ENCODE results near the gene ADAMTS6. TPM values are rescaled to one million over a fixed set of nuclear protein-coding genes. Genes with fewer than 3 reads are reported as not detected.

ADAMTS6 gene
- total RNA-seq, 4 donors from 2014 or later = 0.05 to 0.49 (median 0.31) TPM

DNA sequence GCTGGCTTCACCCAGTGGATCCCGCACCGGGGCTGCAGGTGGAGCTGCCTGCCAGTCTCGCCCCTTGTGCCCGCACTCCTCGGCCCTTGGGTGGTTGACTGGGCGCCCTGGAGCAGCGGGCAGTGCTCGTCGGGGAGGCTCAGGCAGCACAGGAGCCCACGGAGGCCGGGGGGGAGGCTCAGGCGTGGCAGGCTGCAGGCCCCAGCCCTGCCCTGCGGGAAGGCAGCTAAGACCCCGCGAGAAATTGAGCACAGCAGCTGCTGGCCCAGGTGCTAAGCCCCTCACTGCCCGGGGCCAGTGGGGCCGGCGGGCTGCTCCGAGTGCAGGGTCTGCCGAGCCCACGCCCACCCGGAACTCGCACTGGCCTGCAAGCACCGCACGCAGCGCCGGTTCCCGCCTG, 3.7 kb upstream of the ADAMTS6 start:
- Histone ChIP-seq H3K4me1 (peaks cover 4 to 8% of the 10 kb centered on the region in 2 donors), H3K27ac (no peak overlapping the region)
- in situ Hi-C loops (cut with MboI; ENCODE audit: low sequenced_read_pairs in 4 of 4) = loop anchor here (10.0 to 25.0 kb wide), 6 partner anchors 373 to 848 kb away; no protein-coding TSS in a partner anchor

DNA sequence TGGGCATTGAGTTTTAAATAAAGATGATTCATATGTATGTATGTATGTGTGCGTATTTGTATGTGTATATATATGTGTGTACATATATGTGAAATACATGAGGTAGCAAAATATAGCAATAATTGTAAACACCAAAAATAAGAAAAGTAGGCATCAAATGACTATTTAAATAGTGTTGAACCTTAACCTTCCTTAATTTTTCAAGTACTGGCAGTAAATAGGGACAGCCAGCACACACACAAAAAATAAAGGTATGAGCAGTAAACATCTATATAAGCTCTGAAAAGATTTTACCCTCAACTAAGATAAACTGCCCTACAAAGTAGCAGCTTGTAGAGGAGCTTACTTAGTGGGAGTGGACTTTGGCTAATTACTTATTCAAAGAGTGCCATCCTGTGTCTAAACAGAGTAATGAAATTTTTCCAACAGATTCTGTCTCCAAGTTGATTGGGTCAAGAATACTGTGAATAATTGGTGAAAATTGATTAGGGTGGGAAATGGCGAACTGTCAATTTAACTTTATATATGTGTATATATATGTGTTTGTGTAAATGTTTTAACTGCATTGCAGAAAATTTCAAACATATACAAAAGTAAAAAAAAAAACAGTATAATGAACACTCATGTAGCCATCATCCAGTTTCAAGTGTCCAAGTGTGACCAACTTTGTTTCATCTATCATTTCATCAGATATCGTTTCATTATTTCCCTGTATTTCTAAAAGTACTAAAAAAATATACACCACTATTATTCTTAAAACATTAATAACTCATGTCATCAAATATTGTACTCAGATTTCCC, 2.0 kb upstream of the ADAMTS6 start:
- H3K4me3 ChIP-seq = peak overlapping the region; percentile 65 to 72 (median 68)
- H3K27me3 ChIP-seq = no peaks in the 10 kb centered on the region
- H3K4me1 ChIP-seq = peaks cover 8 to 10% of the 10 kb centered on the region in 2 donors
- DNase-seq (no peak), ATAC-seq (peak; percentile 46 to 64)
- H3K27ac ChIP-seq = peak overlapping the region; percentile 84 to 89 (median 86)
- no peaks in the 10 kb centered on the region for H3K36me3 ChIP-seq
- intact Hi-C loops (cut with DNase I; ENCODE audit: low total_unique reads) (loop anchor here (1.0 to 10.0 kb wide), 7 partner anchors 79 to 1319 kb away; partner anchors contain the start of genes CENPK, PPWD1 and RNF180), in situ Hi-C loops (cut with MboI; ENCODE audit: low sequenced_read_pairs in 4 of 4) (loop anchor here (5.0 to 25.0 kb wide), 7 partner anchors 371 to 846 kb away; no protein-coding TSS in a partner anchor)
- H3K9me3 ChIP-seq = no peaks in the 10 kb centered on the region
- no peak for TF ChIP-seq POLR2A (IDR thresholded peaks at IDR 0.05)
- TF ChIP-seq, protein P1, sequence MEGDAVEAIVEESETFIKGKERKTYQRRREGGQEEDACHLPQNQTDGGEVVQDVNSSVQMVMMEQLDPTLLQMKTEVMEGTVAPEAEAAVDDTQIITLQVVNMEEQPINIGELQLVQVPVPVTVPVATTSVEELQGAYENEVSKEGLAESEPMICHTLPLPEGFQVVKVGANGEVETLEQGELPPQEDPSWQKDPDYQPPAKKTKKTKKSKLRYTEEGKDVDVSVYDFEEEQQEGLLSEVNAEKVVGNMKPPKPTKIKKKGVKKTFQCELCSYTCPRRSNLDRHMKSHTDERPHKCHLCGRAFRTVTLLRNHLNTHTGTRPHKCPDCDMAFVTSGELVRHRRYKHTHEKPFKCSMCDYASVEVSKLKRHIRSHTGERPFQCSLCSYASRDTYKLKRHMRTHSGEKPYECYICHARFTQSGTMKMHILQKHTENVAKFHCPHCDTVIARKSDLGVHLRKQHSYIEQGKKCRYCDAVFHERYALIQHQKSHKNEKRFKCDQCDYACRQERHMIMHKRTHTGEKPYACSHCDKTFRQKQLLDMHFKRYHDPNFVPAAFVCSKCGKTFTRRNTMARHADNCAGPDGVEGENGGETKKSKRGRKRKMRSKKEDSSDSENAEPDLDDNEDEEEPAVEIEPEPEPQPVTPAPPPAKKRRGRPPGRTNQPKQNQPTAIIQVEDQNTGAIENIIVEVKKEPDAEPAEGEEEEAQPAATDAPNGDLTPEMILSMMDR (IDR thresholded peaks at IDR 0.05 in 4 of 5, conservative IDR thresholded peaks at IDR 0.05 in 1 of 5) = peak; percentile 12 to 57 (median 55)

More for the DNA sequence above, 3.7 kb upstream of the ADAMTS6 start:
- ATAC-seq (no peak), DNase-seq (no peak)
- Histone ChIP-seq H3K9me3 (no peaks in the 10 kb centered on the region), H3K4me3 (no peak overlapping the region), H3K27me3 (no peaks in the 10 kb centered on the region), H3K36me3 (no peaks in the 10 kb centered on the region)
- intact Hi-C loops (cut with DNase I; ENCODE audit: low total_unique reads) = loop anchor here (10.0 kb wide), 1 partner anchor 1321 kb away; the partner anchor contains the start of gene RNF180
- no peak for TF ChIP-seq POLR2A (IDR thresholded peaks at IDR 0.05)
- TF ChIP-seq, protein P1 (IDR thresholded peaks at IDR 0.05 in 4 of 5, conservative IDR thresholded peaks at IDR 0.05 in 1 of 5) = no peak

DNA sequence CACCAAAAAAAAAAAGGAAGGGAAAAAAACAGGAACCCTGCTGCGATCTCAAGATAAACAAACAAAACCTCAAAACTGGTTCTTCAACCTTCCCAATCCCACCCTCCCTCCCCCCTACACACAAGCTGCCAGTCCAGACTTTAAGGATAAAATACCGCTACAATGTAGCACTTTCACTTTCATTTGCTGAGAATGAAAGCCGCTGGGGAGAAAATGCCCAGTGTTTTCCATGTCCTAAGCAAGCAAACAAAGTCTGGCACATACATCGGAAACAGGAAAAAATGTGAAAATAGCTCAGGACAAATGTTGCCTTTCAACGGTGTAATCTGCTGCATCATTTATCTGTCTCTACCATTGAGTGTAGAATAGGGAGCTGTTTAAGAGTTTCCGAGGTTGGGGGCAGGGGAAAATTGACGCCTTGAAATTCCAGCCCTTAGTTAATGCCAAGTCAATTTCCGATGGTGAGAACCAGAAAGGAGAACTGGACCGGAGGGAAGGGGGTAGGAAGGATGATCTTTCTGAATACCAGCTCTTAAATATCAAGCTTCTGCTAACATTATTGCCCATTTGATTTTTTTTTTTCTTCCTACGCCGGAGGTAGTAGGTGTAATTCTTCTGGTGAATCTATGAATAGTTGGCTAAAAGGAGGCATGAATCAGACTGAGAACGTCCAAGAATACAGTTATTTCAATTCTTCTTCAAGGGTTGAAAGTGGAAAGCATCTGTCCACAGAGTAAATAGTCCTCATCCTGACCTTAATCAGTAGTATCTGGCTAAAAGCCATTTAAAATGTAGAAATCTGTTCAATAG, 1.2 kb upstream of the ADAMTS6 start:
- no peaks in the 10 kb centered on the region for H3K36me3 ChIP-seq
- H3K27ac ChIP-seq = peak overlapping the region; percentile 84 to 89 (median 86)
- no peak for TF ChIP-seq POLR2A (IDR thresholded peaks at IDR 0.05)
- TF ChIP-seq, protein P1 (IDR thresholded peaks at IDR 0.05 in 4 of 5, conservative IDR thresholded peaks at IDR 0.05 in 1 of 5) = no peak
- intact Hi-C loops (cut with DNase I; ENCODE audit: low total_unique reads) (loop anchor here (1.0 to 10.0 kb wide), 7 partner anchors 80 to 1318 kb away; partner anchors contain the start of genes CENPK, PPWD1 and RNF180), in situ Hi-C loops (cut with MboI; ENCODE audit: low sequenced_read_pairs in 4 of 4) (loop anchor here (5.0 to 25.0 kb wide), 7 partner anchors 371 to 846 kb away; no protein-coding TSS in a partner anchor)
- ATAC-seq = peak; percentile 19 to 43
- H3K4me1 ChIP-seq = peaks cover 8 to 10% of the 10 kb centered on the region in 2 donors
- H3K9me3 ChIP-seq = no peaks in the 10 kb centered on the region
- no peak for DNase-seq
- peak overlapping the region; percentile 65 to 72 (median 68) for H3K4me3 ChIP-seq
- no peaks in the 10 kb centered on the region for H3K27me3 ChIP-seq

DNA sequence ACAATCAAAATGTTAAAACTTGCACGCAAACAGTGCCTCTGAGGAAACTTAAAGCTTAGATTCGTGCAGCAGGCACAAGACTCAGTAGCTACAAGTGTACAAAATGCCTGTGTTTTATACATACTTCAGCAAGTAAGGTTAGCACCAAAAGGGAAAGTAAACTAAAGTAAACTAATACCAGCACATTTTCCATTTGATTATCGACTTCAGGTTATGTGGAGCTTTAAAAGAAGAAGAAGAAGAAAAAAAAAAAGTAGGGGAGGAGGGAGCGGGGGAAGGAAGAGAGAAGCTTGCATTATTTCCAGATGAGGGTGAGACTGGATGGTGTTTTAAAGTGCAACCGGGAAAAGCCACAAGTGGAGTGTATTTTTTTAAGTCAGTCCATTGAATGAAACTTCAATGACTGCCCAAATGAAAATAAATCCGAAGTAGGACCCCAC, 596 bp upstream of the ADAMTS6 start:
- no peak for TF ChIP-seq POLR2A (IDR thresholded peaks at IDR 0.05)
- TF ChIP-seq, protein P1 (IDR thresholded peaks at IDR 0.05 in 4 of 5, conservative IDR thresholded peaks at IDR 0.05 in 1 of 5) = no peak
- H3K4me3 ChIP-seq = peak overlapping the region; percentile 65 to 72 (median 68)
- peak overlapping the region; percentile 84 to 89 (median 86) for H3K27ac ChIP-seq
- intact Hi-C loops (cut with DNase I; ENCODE audit: low total_unique reads) = loop anchor here (2.0 to 10.0 kb wide), 6 partner anchors 80 to 1318 kb away; partner anchors contain the start of genes CENPK, PPWD1 and RNF180
- in situ Hi-C loops (cut with MboI; ENCODE audit: low sequenced_read_pairs in 4 of 4) = loop anchor here (5.0 to 25.0 kb wide), 7 partner anchors 370 to 845 kb away; no protein-coding TSS in a partner anchor
- ATAC-seq (peak; percentile 34 to 40), DNase-seq (no peak)
- H3K9me3 ChIP-seq = no peaks in the 10 kb centered on the region
- H3K27me3 ChIP-seq = no peaks in the 10 kb centered on the region
- H3K4me1 ChIP-seq = peaks cover 8 to 10% of the 10 kb centered on the region in 2 donors
- H3K36me3 ChIP-seq = no peaks in the 10 kb centered on the region
